Hematopoietic multipotent progenitor cell treated with erythropoietin and hydrocortisone succinate and interleukin-3 and kit ligand, for 15 days (in vitro differentiated cells): ENCODE measurements around the gene MRPL39.

ENCODE experiments used
- DNase-seq: peaks from one replicate; pipeline ENCODE4 v3.0.0-alpha.2; 2015; ENCODE audit warnings: low spot score

Gene MRPL39

DNA sequence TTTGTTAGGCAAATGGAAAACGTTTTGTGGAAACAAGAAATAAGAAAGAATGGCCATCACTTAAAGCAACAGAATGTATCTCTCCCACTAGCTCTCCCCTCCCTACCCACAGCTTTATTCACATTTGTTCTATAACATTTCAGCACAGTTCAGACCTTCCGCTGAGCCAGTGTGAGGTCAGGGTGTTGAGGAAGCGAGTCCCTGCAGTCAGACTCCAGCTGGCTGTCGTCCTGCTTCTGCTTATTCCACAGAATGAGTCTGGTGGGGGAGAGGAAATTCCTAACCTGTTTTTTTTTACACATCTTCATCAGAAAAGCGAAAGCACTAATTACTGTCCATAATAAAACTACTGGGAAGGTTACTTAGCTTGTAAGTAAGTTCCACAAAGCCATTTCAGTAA is 39.0 kb downstream of the MRPL39 start:
- DNase-seq, result no peak

DNA sequence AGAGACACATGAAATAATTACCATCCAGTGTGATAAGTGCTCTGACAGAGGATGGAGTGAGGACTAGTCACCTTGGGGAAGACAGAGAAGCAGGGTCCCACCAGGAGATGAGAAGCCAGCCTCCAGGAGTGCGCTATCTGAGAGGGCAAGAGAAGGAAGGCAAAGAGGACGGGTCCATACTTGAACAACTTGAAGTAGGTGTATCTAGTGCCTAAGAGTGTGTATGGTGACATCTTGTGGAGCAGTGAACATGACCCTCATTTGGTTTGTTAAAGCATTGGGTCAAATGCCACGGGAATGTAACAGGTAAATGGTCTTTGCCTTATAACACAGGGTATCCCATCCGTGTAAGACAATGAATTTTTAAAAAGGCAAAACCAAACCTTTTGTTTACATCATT is 39.8 kb downstream of the MRPL39 start:
- no peak for DNase-seq

DNA sequence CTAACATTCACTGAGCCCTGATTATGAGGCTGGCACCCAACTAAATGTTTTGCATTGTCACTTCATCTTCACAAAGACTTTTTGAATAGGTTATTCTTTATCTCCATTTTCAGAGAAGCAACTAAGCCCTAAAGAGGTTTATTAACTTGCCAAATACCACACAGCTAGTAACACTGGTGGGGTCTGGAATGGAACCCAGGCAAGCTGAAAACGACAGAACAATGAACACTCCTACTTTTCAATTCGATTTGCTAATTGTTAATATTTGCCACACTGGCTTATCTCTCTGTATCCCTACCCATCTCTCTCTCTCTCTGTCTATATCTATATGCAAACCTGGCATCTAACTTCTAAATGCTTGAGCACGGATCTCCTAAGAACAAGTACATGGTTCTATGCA is 40.6 kb downstream of the MRPL39 start:
- no peak for DNase-seq

DNA sequence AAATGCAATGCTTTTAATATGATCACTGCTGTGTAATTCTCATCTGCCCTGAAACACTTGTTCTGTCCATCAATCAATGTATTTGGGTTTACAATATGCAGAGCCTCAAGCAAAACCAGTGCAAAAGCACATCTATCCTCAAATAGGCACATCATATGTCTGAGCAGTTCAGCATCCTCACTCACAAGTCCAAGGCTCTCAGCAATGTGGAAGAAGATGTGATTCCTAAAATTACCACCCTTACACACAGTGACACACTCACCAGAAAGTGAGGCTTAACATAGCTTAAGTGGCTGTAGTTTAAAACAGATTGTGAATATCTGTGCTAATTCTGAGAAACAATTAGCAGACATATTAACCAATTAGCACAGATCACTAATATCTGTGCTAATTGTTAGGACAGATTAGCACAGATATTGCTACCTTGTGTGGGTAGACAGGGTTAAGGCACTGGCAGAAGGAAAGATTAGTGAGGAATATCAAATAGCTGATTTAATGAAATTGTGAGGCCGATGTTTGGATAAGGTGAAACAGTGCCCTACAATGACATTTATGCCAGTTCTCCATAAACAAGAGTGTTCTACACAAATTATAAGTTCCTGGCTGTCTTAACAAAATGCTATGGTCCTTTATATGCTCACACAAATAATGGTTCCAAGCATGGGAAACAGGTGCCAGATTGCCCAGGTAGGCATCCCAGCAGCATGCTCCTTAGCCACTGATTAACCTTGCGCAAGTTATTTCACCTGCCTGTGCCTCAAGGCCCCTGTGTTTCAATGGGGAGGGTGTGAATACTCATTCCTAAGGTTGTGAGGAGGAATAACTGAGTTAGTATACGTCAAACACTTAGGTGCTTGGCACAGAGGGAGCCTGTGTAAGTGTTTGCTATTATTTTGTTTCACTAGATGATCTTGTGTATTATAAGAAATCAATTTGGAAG is 41.7 kb downstream of the MRPL39 start:
- DNase-seq, result no peak

DNA sequence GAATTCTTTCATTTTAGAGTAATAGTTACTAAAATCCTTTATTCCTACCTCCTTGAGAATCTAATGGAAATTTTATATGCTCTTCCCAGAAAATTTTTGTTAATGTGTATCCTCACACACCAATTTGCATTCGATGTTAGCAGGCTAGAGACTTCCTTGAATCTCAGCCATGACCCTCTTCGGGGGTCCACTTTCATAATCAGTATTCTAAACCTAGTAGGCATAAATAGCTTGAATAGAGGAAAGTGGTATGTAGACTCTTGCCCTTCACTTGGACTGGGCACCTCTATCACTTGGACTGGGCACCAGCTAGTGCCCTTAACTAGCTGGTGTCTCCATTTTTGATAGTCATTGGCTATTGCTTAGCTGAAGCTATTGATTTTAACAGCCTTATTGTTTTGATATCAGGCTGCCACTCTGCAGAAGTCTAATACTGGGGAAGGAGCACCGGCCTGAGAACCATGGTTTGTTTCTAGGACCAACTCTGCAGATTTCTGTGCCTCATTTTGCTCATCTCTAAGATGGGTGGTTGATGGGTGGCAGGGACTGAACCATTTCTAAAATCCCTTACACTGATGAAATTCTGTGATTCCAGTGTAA is 42.8 kb downstream of the MRPL39 start:
- DNase-seq, result no peak

DNA sequence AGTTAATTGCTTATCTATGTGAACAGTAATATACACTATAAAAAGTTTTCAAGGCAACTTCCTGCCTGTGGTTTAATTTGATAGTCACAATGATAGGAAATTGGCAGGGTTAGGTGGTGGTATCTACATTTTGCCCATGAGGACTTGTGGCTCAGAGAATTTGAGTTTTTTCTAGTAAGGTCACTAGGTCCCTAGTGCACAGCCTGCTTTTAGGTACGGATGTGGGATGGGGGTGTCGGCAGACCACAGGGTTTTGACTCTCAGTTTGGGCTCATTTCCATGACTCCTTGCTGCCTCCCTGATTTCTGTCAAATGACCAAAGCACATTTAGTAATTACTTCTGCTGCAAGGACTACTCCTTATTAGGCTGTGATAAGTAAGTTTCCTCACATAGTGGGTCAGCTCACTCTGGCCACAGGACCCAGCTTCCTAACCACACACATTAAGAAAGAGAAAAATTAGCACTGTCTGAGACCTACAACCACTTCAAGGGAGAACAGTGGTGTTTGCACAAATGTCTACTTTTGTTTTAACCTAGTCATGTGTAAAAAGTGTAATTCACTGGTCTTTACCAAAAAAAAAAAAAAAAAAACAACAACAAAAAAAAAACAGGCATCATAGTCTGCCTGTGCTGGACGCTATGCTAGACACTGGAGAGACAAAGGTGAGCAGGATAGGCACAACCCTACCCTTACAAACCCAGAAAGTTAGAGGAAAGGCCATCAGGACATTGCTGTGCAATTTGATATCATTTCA is 43.7 kb downstream of the MRPL39 start:
- DNase-seq, result no peak

DNA sequence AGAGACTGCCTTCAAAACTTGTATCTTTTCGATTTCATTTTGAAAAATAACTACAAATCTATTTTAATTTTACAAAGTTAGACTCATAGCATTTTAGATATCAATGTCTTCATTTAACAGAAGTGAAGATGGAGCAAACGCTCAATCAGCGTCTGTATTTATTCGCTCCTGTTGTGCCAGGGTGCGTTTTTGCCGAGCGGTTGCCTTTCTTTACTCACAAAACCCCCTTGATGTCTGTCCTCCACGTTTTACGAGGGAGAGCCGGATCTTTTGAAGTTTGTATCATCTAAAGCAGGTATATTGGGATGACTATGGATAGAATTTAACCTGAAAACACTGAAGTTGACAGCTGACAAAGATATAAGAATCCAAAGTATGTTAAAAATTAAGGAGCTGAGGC is 44.6 kb downstream of the MRPL39 start:
- no peak for DNase-seq

DNA sequence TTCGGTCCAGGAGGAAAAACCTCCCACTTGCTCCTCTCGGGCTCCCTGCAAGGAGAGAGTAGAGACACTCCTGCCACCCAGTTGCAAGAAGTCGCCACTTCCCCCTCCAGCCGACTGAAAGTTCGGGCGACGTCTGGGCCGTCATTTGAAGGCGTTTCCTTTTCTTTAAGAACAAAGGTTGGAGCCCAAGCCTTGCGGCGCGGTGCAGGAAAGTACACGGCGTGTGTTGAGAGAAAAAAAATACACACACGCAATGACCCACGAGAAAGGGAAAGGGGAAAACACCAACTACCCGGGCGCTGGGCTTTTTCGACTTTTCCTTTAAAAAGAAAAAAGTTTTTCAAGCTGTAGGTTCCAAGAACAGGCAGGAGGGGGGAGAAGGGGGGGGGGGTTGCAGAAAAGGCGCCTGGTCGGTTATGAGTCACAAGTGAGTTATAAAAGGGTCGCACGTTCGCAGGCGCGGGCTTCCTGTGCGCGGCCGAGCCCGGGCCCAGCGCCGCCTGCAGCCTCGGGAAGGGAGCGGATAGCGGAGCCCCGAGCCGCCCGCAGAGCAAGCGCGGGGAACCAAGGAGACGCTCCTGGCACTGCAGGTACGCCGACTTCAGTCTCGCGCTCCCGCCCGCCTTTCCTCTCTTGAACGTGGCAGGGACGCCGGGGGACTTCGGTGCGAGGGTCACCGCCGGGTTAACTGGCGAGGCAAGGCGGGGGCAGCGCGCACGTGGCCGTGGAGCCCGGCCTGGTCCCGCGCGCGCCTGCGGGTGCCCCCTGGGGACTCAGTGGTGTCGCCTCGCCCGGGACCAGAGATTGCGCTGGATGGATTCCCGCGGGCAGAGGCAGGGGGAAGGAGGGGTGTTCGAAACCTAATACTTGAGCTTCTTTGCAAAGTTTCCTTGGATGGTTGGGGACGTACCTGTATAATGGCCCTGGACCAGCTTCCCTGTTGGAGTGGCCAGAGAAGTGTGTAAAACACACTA is 45.3 kb downstream of the MRPL39 start:
- no peak for DNase-seq

DNA sequence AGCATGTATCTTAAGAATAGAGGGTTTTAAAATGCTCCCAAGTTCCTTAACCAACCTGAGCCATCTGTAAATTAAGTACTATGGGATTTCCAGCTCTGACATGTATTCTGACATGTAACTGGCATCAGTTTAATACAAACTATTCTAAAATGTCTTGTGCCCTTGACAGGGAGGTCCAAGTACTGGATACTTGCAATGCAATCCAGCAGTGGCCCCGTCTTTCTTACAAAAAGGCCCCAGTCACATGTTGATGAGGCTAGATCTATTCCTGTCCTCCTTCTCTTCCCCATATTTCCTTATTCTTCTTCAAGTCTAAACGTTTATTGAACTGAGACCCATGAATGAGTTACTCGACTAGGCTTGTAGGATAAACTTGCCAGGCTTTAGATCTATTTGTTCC is 46.4 kb downstream of the MRPL39 start:
- DNase-seq, result no peak

DNA sequence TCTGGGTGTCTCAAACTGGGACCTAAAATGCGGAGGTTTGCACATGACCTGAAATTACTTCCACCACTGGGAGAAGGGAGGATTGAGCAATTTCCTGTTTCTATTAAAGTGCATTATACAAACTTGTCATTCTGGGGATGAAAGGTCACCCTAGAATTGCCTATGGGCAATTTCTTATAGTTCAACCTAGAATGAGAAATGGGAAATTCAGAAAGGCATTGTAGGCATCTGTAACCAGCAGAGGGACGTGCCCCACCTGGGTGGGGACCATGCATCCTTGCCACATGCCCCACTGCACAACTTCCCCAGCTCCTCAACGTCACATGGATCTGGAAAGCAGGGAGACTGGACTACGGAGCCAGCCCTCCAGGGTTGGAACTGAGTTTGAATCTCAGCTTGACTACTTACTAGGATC is 47.0 kb downstream of the MRPL39 start:
- no peak for DNase-seq

DNA sequence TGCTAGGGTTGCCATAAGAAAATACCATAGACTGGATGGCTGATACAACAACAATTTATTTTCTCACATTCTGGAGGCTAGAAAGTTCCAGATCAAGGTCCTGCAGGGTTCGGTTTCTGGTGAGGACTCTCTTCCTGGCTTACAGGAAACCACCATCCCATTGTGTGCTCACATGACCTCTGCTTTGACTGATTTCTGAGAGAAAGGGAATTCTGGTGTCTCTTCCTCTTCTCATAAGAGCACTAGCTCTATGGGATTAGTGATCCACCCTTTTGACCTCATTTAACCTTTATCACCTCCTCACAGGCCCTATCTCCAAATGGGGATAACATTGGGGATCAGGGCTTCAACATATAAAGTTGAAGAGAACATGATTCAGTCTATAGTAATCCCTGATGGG is 47.5 kb downstream of the MRPL39 start:
- no peak for DNase-seq

DNA sequence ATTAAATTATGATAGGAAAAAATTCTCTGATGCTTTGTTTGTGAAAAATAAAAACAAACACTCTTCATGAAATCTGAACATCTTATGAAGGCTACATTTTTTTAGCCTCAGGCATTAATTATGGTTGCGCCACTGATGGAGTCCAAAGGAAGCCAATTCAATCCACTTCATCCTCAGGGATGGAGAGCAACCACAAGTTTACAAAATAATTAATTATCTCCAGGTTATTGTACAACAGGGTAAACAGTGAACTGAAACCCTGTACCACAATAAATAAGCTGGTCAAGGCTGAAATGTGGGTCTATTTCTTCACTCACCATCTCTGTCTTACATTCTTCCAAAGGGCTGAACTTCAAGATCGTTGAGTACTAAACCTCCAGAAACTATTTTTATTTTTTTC is 49.2 kb downstream of the MRPL39 start:
- no peak for DNase-seq

DNA sequence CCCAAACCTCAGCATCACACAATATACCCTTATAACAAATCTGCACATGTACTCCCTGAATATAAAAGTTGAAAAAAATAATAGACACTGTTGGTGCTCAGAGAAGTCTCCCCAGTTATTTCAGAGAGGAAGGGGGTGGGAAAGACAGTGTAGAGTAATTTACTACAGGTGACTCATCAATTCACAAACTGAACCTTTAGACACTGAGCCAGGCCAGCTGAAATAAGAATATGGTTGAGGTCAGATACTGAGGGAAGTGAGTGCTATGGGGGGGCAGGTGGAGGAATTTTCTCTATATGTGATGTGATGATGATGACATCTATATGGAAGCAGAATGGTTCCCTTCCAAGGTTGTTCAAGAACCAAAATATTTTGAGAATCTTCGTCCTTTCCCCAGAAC is 50.1 kb downstream of the MRPL39 start:
- DNase-seq, result no peak

DNA sequence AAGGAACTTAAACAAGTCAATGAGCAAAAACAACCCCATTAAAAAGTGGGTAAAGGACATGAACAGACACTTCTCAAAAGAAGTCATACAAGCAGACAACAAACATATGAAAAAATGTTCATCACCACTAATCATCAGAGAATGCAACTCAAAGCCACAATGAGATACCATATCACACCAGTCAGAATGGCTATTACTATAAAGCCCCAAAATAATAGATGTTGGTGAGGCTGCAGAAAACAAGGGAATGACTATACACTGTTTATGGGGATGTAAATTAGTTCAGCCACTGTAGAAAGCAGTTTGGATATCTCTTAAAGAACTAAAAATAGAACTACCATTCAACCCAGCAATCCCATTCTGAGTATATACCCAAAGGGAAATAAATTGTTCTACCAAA is 51.2 kb downstream of the MRPL39 start:
- DNase-seq, result no peak

DNA sequence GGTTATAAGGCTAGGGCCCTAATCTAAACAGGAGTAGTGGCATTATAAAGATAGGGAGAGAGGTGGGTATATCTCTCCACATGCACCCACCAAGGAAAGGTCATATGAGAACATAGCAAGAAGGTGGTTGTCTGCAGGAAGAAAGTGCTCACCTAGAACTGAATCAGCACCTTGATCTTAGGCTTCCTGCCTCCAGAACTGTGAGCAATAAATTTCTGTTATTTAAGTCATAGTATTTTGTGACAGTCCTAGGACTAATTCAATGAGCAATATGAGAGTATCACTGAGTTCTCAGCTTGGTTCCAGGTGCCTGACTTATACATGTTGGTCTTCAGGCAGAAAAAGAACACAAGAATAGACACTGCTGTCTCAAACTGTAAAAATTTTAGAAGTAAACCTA is 51.8 kb downstream of the MRPL39 start:
- DNase-seq, result no peak

DNA sequence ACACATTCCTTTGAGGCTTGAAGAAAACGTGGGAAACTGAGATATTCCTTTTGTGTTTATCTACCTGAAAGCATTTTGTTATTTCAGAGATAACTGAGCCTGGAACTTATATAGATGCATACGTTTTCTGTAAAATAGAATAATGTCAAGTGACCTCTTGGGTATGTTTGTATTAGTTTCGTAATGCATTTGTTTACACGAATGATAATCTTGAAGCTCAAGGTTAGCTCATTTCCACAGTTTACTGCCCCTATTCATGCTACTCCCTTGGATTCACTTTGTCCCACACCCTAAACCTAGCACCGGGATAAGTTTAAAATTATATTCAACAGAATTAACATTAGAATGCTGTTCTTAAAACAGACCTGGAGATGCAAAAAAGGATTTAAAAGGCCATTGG is 54.4 kb downstream of the MRPL39 start:
- no peak for DNase-seq

DNA sequence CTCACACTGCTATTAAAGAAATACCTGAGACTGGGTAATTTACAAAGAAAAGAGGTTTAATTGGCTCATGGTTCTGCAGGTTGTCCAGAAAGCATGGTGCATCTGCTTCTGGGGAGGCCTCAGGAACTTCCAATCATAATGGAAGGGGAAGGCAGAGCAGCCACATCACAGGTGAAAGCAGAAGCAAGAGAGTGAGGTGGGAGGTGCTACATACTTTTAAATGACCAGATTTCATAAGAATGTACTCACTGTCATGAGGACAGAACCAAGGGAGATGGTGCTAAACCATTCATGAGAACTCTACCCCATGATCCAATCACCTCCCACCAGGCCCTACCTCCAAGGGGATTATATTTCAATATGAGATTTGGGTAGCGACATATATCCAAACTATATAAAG is 55.7 kb downstream of the MRPL39 start:
- no peak for DNase-seq

DNA sequence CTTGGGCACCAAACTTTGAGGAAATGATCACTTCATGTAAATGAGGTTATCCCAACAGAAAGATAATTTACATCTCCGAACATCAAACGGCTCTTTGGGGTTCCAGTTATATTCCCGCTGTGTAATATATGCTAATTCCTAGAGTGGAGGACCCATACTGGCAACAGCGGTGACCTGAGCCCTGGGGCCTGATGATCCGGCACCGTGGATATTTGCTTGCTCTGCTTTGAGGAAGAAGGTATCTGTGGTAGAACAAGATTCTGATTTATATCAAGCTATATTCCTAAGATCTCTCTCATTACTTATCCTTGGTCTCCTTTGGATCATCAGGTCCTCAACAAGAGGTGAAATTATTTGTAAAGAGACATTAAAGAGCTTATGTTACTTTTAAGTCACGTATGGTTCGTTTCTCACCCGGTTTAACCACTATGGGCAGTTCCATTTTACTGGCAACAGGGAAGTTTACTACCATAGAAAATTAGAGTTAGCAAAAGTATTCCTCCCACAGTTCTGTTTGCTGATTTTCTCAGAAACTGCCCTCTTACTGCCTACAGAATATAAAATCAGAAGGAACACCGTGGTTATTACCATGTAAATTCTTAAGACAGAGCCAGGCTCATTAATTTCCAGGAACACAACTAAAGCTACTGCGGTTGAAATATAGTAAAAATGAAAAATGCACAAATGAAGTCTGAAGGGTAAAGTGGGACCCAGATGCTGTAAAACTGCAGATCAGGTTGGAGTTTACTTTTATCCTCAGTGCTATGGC is 56.7 kb downstream of the MRPL39 start:
- DNase-seq, result no peak

DNA sequence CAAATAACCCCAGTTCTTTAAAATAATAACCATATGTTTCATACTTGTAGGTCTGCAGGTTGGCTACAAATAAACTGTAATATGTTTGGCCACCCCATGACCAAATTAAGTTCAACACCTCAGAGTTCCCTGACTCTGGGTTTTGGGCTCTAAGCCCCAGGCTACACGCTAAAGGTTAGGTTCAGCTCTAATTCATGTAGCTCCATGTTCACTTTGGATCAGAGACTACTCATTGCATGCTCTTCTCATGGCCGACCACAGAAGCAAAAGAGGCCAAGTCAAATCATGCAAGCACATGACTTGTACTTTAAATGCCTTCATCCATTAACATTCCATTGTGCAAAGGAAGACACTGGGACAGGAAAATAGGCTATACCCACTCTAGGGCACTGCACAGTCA is 66.2 kb downstream of the MRPL39 start:
- DNase-seq, result no peak

DNA sequence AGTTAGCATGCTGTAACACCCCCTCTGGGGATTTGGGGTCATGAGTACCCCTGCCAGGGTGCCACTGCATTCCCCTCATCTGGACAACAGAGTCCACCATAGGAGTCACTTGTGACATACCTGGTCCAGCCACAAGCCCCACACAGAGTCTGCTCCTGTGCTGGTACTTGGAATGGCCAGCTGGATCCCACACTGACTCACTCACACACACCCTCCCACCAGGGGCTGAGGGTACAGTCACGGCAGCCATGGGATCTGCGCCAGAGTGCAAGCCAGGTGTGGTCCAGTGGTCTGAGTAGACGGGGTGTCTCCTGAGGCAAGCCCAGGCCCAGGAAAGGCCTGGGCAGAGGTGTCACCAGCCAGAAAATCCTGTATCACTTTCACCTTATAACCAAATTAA is 67.7 kb downstream of the MRPL39 start:
- no peak for DNase-seq

DNA sequence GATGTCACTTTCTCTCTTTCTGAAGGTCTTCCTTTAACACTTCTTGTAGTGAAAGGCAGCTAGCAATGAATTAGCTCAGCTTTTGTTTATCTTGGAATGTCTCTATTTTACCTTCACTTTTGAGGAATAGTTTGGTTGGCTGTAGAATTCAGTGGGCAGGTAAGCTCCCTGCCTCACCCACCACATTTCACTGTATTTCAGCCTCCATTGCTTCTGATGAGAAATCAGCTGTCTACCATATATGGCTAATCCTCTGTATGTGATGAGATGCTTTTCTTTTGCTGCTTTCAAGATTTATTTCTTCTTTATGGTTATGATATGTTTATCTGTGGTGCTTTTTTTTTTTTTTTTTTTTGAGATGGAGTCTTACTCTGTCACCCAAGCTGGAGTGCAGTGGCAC is 70.1 kb downstream of the MRPL39 start:
- DNase-seq, result no peak
